GM12878 (cell line): ENCODE measurements around the gene SCNN1B. TPM values are rescaled to one million over a fixed set of nuclear protein-coding genes. Genes with fewer than 3 reads are reported as not detected.

ENCODE experiments used
- ATF3 ChIP-seq: IDR thresholded peaks from 2 replicates; pipeline ENCODE4 v1.6.1; 2011; ENCODE audit warnings: low read depth, mild to moderate bottlenecking, low read length, moderate library complexity, borderline replicate concordance; ENCODE audit errors: extremely low read depth
- BCLAF1 ChIP-seq: fragments of 450-650 bp; IDR thresholded peaks from 2 replicates; pipeline ENCODE4 v1.6.1; 2017; ENCODE audit warnings: antibody characterized with exemption, mild to moderate bottlenecking, moderate library complexity
- CBX3 ChIP-seq: fragments of 200-600 bp; sonication (generic); IDR thresholded peaks from 2 replicates; pipeline ENCODE4 v1.6.1; 2016; ENCODE audit warnings: low read depth, borderline replicate concordance
- MEF2A ChIP-seq: IDR thresholded peaks from 2 replicates; pipeline ENCODE4 v1.6.1; 2011; ENCODE audit warnings: low read depth, mild to moderate bottlenecking, low read length, moderate library complexity; ENCODE audit not compliant: insufficient read depth
- ZBTB11 ChIP-seq: fragments of 450-650 bp; formaldehyde crosslinking; IDR thresholded peaks from 2 replicates; pipeline ENCODE4 v1.5.0; 2022; ENCODE audit warnings: mild to moderate bottlenecking, missing genetic modification characterization
- polyA plus RNA-seq, 11 experiments: library from polyadenylated mRNA; depleted of rRNA in 4 of 11; unstranded in 6 of 11; stranded (reverse) in 5 of 11; fragments of >200 nt; fragmentation: Nextera tagmentation in 4 of 11; fragmentation: Illumina TruSeq in 1 of 11; extraction: Ambion mirVana in 4 of 11; extraction: Trizol in 1 of 11; gene quantifications; 1 replicate in 1 of 11; 2 replicates in 10 of 11; pipeline versions ENCODE4 v1.2.1 to v1.2.3, GENCODE V29; 2011 to 2016; ENCODE audit warnings: inconsistent platforms in 2 of 11, missing spikeins in 2 of 11, low read depth in 1 of 11
- total RNA-seq, 4 experiments: library from RNA; depleted of rRNA in 3 of 4; stranded (reverse); fragments of >200 nt in 3 of 4; fragmentation: Illumina TruSeq in 1 of 4; extraction: Trizol in 1 of 4; gene quantifications; 2 replicates each; pipeline versions ENCODE4 v1.2.1 to v1.2.3, GENCODE V29; 2013 to 2021

Gene SCNN1B
- total and polyA plus RNA-seq, 10 of the 15 experiments (the other 5 are each of a cell fraction or from before 2014, with no cell fraction given), result 0.28 to 1.5 (median 0.64) TPM

GRCh38 chr16:23367988-23368387 is 65.9 kb downstream of the SCNN1B start (continued):
- no peak for TF ChIP-seq BCLAF1
- no peak for TF ChIP-seq CBX3
- TF ChIP-seq MEF2A, result no peak
- TF ChIP-seq ATF3, result no peak
- no peak for TF ChIP-seq ZBTB11 (CRISPR knock-in tag)
